ENCODE measurements around the gene KRT4.
A peak's percentile ranks its signal among the peaks of the same experiment; 100 is the strongest.
"Not testable (repeated sequence)": the region's sequence is repeated elsewhere in the genome, so short reads cannot be mapped to it uniquely, and the experiment has no call there.

Gene KRT4

DNA sequence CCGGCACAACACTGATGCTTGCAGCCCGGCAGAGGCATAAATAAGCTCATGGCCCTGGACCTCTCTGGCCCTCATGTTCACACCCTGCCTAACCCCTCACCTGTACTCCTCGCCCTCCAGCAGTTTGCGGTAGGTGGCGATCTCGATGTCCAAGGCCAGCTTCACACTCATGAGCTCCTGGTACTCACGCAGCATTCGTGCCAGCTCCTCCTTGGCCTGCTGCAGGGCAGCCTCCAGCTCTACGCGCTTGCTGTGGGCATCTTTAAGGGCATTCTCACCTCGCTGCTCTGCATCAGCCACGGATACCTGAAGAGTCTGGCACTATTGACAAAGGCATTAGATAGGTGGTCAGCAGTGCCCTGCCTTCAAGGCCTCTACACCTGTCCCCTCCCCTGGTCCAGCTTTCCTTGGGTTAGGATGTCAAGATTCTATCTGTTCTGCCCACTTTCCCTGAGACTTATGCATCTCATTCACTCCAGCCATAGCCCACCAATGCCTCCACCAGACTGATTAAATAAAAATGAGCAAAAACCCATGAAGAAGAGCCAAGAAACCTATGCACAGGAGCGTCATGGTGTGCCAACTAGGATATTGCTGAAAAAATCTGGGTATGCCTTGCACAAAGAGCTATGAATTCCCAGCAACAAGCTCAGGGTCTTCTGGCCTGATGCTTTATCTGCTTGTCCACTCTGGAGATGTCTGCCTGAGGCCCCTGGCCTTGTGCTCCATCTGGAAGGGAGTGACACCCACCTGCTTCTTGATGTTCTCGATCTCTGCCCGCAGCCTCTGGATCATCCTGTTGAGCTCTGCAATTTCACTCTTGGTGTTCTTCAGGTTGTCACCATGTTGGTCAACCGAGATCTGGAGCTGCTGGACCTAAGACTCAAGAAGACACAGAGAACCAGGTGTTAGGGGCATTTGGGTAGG, 6.1 kb downstream of the KRT4 start:
- no peak for DNase-seq

DNA sequence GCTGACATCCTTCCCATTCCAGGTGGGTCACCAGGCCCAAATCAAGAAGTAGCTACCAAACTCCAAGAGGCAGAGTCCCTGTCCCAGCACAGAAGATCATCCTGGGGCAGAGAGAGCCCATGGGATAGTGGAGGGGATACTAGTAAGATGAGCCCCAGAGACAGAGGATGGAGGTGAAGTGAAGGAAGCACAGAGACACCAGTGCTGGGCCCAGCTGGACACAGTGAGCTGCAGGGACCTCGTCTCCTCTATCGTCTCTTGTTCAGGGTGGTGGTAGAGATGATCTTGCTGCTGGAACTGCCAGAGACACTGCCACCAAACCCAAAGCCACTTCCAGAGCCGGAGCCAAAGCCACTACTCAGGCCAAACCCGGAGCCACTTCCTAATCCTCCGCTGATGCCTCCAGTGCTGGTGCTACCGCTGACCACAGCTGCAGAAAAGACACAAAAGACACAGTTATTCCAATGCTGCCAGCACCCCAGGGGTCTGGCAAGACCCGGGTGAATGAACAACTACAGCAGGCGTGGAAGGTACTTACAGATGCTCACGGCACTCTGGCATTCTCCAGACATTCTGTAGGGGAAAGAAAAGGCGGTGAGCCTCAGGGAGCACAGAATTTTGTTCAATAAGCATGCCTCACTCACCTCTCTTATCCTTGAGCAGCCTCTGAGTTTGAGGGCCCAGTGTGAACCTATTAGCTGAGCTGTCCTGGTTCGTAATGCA, 6.9 kb downstream of the KRT4 start:
- DNase-seq = no peak

DNA sequence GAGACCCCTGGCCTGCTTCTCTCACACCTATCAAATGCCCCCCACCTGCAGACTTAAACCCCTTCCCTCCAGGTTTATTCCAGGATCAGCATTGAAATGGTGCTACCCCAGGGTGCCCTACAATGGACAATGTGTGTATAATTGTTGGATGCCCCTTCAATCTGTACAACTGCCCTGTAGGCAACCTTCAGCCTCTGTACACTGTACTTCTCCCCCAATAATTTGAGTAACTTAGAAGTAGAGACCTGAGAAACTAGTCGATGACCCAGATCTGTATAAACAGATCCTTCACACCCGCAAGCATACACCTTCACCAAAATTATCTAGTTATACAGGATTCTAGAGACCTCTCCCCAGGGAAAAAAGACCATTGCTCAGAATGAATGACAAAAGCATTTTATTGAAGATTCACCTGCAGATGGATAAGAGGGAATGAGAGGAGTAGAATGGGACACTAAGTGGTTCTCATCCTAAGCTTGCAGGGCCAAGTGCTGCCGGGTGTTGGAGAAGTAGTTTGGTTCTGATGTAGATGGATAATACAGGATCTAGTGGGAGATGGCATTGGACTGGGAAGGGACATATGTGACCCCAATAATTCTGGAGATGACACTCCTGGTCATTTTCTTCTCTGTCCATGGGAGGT, 7.6 kb downstream of the KRT4 start:
- DNase-seq = no peak

DNA sequence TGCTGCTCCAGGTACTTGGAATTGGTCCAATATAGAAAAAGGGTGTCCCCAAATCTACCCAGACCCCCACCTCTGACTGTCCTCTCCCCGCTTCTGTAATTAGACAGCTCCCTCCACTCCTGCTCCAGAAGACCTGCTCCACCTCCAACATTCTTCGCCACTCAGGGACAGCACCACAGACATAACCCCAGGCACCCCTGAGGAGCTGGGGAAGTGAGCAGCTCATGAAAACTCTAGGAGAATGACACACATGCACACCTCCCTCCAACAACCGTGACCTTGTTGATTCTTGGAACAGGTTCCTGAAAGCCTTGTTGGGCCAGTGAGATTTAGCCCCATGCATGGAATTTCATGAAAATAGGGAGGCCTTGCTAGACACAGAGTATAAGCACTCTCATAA, 8.2 kb downstream of the KRT4 start:
- no peak for DNase-seq

DNA sequence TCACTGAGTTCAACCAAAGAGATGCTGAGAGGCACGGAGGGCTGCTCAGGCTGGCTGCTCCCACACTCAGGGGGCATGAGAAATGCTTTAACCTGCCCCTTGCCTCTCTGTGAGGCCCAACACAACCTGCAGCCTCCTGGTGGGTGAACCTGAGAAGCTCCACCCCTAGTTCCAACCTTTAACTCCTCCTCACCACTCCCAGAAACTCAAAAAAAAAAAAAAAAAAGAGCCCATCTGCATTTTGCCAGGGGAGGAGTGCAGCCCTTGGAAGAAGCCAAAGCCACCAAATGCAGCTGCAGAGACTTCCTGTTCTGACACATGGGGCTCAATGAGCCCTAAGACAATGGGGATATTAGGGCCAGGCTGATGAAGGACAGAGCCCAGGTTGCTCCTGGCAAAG, 8.9 kb downstream of the KRT4 start:
- peak; percentile 67 for DNase-seq

DNA sequence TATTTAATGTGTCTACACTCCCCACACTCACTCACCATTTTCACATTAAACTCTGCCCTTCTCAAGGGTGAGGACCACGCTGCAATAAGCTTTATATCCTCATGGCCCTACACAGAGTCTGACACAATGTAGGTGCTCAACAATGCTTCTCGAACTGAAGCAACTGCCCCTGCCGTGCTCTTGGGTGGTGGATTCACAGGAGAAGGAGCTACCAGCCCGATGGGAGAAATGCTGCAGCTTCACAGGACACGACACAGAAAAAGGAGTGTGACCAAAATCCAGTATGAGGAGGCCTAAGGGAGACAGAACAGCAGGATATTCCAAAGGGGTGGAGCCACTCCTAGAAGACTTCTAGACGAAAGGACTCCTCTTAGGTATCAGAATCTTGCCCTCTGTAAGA, 11.5 kb downstream of the KRT4 start:
- no peak for DNase-seq

DNA sequence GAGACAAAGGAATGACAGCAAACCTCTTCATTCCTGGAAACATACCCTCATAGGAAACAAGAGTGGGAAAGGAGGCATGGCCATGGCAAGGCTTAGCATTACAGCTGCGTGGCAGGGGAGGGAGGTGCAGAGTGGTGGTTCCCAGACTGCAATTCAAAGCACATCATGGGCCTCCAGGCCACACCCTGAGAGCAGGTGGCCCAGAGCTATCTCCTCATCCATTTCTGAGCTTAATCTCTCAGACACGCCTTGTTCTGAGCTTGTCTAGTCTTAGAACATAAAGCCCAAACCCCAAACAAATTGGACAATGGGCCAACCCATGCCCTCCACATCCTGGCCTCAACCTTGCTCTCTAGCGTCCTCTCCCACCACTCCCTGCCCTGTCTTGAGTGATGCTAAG, 12.1 kb downstream of the KRT4 start:
- no peak for DNase-seq

DNA sequence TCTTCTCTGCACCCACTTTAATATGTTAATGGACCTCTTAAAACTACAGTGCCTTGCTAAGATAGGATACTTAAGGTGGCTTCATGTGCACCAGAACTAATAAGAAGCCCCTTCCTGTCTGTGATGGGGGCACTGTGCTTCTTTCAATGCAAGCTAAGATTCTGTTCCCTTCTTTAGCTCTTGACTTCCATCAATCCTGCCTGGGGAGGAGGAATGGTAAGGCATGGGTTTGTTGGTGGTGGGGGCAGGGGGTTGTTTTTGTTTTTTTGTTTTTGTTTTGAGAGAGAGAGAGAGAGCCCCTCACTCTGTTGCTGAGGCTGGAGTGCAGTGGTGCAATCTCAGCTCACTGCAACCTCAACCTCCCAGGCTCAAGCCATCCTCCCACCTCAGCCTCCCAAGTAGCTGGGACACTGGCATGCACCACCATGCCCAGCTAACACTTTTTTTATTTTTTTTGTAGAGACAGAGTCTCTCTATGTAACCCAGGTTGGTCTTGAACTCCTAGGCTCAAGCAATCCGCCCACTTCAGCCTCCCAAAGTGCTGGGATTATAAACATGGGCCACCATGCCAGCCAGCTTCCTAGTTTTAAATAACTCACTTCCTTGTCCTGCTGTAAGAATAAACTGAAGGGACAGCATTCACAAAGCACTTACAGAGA, 13.5 kb downstream of the KRT4 start:
- no peak for DNase-seq

DNA sequence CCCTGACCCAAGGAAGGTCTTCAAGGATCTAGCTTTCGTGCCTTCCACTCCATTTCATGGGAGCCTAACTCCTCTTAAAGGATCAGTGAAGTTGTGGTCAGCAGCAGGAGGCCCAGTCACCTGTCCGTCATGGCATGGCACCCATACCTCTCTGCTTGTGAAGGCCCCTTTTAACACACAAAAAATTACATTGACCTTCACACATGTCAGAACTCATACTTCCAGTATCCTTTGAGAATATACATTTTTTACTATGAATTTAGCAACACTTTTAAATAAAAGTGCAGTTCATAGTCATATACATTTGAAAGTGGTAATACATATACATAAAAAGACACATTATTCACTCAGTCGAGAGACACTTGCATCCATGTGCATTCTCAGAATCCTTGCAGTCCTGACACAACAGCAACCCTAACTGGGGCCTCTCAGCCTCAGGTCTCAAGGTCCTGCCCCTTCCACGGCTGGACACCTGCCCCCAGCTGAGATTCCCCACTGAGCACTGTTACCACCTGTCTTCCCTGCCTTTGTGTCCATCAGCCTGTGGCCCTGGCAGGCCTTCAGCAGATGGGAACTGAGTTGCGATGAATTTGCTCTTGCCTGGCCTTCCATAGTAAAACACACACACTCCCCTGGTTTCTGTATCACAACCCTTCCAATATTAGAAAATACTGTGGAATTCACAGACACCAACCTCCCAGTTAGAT, 14.3 kb downstream of the KRT4 start:
- DNase-seq = no peak

DNA sequence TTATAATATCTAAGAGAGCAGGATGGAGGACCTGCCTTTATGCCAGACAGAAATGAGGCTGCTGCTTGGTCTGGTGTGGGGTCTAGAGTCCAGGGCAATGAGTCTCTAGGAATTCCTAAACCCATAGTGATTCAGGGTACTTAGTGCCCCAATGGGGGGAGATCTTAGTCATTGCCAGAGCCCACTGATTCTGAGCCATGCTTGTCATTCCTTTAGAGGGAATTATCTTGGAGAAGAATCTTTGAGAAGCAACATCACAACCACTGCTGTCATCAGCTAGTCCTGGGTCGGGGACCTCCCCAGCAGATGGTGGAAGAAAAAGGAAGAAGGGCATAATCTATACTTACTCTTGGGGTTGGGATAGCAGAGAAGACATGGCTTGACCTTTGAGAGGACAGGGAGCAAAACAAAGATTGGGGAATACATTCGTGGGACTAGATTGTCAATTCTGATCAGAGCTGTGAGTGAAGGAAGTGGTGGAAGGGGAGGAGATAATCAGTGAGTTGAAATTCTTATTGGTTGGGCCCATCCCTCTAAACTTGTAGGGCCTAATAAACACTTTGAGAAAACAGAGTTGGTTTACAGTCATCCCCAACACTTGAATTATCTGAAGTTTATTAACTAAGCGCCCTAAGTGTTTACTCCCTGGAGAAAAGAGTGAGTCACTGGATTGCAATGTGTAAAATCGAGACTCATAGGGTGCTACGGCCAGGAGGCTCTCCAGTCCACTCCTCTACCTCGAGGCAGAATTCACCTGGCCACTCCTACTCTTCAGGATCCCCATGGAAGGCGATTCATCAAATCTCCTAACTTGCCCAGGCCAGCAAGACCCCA, 15.0 kb downstream of the KRT4 start:
- no peak for DNase-seq

DNA sequence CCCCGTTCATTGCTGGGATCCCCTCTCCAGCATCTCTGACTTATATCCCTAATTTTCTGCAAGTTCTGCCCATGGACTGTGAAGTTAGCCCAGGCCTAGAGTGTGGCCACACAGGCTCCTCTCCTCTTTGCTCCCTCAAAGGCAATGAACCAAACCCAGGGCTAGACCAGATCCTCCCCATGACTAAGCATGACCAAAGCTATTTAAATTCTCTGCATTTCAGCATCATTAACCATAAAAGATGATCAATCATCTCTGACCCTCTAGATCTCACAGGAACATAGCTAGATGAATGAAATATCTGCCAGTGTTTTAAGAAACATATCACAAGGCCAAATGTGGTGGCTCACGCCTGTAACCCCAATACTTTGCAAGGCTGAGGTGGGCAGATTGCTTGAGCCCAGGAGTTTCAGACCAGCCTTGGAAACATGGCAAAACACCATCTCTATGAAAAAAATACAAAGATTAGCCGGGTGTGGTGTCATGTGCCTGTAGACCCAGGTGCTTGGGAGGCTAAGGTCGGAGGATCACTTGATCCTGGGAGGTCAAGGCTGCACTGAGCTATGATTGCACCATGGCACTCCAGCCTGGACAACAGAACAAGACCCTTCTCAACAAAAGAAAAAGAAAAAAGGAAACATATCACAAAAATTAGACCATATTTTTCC, 15.8 kb downstream of the KRT4 start:
- DNase-seq = no peak

DNA sequence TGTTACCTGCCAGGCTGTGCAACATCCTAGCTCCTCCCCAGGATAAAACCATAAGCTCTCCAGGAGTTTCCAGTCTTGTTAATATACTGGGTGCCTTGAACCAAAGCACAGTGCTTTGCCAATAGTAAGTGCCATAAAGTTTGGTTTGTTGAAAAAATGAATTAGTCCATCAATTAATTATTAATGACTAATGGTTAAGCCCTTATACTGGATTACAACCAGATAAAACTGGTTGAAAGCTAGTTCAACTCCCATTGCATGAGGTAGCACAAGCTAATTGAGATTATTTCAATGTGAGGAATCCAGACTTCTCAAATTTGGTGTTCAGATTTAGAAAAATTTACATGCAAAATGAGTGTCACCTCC, 16.4 kb downstream of the KRT4 start:
- DNase-seq = no peak

DNA sequence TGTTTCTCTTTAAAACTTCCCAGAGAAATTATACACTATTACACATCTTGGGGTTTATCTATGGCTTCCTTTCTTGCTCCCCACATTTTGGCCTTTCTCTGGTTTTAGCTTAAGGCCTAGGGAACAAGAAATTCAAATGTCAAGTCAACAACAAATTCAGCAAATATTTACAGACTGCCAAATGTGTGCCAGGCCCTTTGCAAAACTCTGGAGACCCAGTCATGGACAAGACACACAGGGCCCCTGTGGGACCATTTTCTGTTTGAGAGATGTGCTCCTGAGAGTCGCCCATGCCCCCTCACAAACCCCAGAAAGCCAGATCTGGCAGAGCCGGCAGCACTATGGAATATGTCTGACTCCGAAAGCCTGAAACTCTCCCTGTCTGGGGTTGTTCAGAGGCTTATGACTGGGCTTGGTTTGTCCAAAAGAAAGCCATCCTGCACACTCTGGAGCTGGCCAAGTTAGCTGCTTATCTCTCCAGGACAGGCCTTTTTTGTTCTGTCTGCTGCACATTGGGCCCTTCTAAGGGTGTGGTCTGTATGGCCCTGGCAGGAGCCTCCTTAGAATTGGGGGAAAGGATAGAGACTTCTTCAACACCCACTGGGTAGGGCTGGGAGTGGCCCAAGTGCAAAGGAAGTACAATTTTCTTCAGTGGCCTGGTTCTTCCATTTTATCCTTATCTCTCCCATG, 16.9 kb downstream of the KRT4 start:
- no peak for DNase-seq

DNA sequence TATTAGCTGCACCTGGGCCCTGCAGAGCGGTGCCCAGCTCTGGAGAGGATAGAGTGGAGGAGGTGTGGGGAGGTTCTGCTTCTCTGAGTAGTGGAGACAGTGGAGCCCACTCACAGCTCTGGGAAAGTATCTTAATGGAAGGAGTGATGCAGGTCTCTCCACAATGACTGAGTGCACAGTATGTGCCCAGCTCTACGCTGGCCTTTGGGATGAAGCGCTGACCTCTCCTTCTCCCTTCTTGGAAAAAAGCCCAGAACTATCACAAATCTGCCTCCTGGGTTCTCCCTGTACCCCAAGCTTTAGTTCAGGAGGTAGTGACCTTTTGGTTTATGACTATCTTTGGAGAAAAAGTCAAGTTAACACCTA, 17.5 kb downstream of the KRT4 start:
- DNase-seq = no peak

DNA sequence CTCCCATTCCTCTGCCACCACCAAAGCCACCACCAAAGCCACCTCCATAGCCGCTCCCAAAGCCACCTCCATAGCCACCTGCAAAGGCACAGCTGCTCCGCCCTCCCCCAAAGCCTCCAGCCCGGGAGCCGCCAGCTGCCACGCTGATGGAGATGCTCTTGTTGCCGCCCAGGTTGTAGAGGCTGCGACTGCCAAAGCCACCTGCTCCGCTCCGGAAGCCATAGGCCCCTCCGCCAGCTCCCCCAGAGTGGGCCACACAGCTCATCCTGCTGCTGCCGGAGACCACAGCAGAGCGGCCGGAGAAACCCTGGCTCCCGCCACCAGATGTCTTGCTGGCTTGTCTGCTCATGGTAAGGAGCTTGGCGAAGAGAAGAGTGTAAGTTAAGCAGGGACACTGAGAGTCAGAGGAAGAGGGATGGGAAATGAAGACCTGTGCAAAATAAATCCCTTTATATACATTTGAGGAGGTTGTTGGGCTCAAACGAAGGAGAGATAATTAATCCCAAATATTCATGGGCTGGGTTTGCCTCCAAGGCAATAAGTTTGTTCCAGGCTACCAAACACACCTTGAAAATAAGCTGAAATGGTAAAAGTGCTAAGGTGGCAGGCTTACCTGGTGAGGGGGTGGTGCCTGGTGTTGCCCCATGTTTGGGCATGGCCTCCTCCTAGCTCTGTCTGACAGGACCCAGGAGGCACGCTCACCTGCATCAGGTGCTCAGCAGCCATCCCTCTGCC, 18.1 kb downstream of the KRT4 start, which contains the start of gene KRT3:
KRT3 (minus strand) TSS at position 424 of the 735 bp plus-strand sequence; CDS start at position 349, 75 bp downstream.
- DNase-seq = peak; percentile 81

DNA sequence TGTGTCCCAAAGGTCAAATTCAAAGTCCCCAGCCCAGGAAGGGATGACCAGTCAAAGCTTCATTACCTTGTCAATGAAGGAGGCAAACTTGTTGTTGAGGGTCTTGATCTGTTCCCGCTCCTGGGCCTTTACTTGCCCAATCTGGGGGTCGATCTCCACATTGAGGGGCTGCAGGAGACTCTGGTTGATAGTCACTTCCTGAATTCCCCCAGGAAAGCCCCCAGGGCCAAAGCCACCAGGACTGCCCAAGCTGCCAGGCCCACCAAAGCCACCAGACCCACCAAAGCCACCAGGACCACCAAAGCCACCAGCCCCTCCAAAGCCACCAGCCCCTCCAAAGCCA, 18.6 kb downstream of the KRT4 start:
- DNase-seq = not testable (repeated sequence)

DNA sequence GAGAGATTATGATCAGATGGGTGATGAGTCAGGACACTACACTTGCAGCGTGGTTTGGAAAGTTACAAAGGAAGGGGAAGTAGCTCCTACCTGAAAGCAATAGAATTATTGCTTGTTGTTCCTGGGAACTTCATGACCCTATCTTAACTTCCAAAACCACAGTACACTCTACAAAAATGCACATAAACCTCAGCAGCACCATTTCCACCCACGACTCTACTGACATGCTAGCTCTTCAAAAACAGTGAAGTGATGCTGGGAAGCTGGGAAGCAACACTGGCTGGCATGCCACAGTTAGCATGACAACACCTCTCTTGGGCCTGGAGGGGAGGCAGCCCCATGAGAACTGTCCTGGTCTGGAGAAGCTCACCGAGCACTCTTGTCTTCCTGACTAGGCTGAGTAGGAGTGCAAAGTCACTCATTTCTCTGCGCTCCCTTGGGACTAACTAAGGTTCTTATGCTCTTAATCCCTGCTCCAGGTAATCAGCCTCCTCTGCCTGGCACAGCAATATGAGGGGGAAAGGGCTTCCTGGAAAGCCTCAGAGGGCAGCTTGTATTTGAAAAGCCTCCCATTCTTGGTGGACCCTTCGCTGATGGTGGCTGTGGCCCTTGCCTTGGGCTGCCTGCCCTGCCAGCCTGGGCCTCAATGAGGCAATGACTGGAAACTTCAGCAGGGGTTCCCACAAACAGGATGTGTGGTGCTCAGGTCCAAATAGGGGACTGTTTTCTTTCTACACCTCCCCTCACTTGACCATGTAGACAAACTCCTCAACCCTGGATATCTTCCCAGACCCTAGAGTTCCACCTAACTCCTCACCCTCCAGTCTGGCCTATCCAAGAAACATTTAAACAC, 19.2 kb downstream of the KRT4 start:
- no peak for DNase-seq

DNA sequence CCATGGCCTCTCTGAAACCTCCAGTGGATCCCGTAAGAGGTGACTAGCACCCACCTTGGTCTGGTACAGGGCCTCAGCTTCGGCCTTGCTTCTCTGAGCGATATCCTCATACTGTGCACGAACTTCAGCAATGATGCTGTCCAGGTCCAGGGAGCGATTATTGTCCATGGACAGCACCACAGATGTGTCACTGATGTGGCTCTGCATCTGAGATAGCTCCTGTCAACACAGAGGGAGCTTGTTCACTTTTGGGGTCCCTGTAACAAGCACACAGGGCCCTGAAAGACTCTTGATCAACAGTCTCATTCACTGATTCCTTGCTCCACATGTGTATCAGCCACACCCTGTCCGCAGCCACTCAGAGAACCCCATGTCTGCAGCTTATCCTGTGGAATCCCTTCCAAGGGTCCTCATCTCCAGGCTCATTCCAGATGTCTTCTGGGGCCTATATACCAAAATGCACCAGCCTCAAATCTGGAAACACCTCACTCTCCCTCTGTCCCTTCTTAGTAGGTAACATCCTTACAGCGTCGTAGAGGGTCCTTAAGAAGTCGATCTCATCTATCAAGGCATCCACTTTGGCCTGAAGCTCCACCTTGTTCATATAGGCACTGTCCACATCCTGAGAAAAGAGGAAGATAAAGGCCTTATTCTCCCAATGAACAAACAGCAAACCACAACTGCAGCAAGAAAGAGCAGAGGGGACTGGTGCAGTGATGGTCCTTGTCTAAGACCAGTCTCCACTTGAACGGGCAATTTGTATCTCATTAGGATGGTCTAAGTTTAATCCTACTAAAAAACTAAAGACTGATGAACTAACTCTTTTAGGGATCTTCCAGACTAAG, 21.5 kb downstream of the KRT4 start:
- DNase-seq = no peak
